WTC11 (cell line): ENCODE measurements around the gene COBLL1. TPM values are rescaled to one million over a fixed set of nuclear protein-coding genes. Genes with fewer than 3 reads are reported as not detected.

Experiments used
- ATAC-seq: fragments of 200-7000 bp; cut with Tn5 transposase; 2 replicates; pipeline ENCODE4 v1.10.0; 2021; ENCODE audit warnings: mild to moderate bottlenecking, moderate library complexity
- CTCF ChIA-PET: fragments of 300-600 bp; sonication (Branson Sonifier 250); formaldehyde crosslinking; loops from one replicate; lab custom pipeline; 2021; ENCODE audit warnings: antibody characterized with exemption; lab: Charles Lee
- POLR2A ChIA-PET: fragments of 350-600 bp; sonication (Branson Sonifier 250); formaldehyde crosslinking; loops from one replicate; lab custom pipeline; 2021; ENCODE audit warnings: antibody characterized with exemption; lab: Charles Lee
- DNase-seq: peaks from one replicate; pipeline ENCODE4 v3.0.0; 2021; ENCODE audit warnings: low spot score
- H3K27ac Mint-ChIP-seq: 2 replicates; pipeline ENCODE4 v1.8.0; 2021; ENCODE audit warnings: mixed read lengths
- H3K27me3 Mint-ChIP-seq: 2 replicates; pipeline ENCODE4 v1.8.0; 2021; ENCODE audit warnings: low read depth, mild to moderate bottlenecking, moderate library complexity, mixed read lengths
- H3K36me3 Mint-ChIP-seq: 2 replicates; pipeline ENCODE4 v1.8.0; 2021; ENCODE audit warnings: mixed read lengths
- H3K4me1 Mint-ChIP-seq: 2 replicates; pipeline ENCODE4 v1.8.0; 2022; ENCODE audit warnings: mixed read lengths
- H3K4me3 Mint-ChIP-seq: 2 replicates; pipeline ENCODE4 v1.8.0; 2021; ENCODE audit warnings: mild to moderate bottlenecking, moderate library complexity, mixed read lengths
- H3K9me3 Mint-ChIP-seq: 2 replicates; pipeline ENCODE4 v1.8.0; 2021; ENCODE audit warnings: mixed read lengths
- AR ChIP-seq: fragments of 250-450 bp; sonication (Bioruptor Pico); IDR thresholded peaks from 2 replicates; pipeline ENCODE4 v1.9.0; 2021; ENCODE audit warnings: mild to moderate bottlenecking
- CBFB ChIP-seq: sonication (generic); formaldehyde crosslinking; IDR thresholded peaks from 2 replicates; pipeline ENCODE4 v1.8.1; 2022; ENCODE audit warnings: mild to moderate bottlenecking, low read depth, missing genetic modification reagents
- CREB1 ChIP-seq: sonication (generic); formaldehyde crosslinking; IDR thresholded peaks from 2 replicates; pipeline ENCODE4 v1.8.0; 2023; ENCODE audit warnings: mild to moderate bottlenecking, missing genetic modification reagents
- ELF4 ChIP-seq: sonication (generic); formaldehyde crosslinking; IDR thresholded peaks from 2 replicates; pipeline ENCODE4 v1.8.1; 2022; ENCODE audit warnings: low read depth, mild to moderate bottlenecking, moderate library complexity, missing genetic modification reagents
- EMX1 ChIP-seq: fragments of 250-450 bp; sonication (Bioruptor Pico); IDR thresholded peaks from 2 replicates; pipeline ENCODE4 v1.8.0; 2021; ENCODE audit warnings: mild to moderate bottlenecking
- ERG ChIP-seq: fragments of 250-450 bp; sonication (Bioruptor Pico); IDR thresholded peaks from 2 replicates; pipeline ENCODE4 v1.8.0; 2021; ENCODE audit warnings: mild to moderate bottlenecking
- FOXJ3 ChIP-seq: sonication (generic); formaldehyde crosslinking; IDR thresholded peaks from 2 replicates; pipeline ENCODE4 v1.9.0; 2021; ENCODE audit warnings: missing genetic modification reagents, mild to moderate bottlenecking, borderline replicate concordance
- FOXP1 ChIP-seq: sonication (generic); formaldehyde crosslinking; IDR thresholded peaks from 2 replicates; pipeline ENCODE4 v1.8.0; 2022; ENCODE audit warnings: missing genetic modification reagents, mild to moderate bottlenecking, moderate library complexity, borderline replicate concordance
- GRHL2 ChIP-seq: fragments of 250-450 bp; sonication (Bioruptor Pico); IDR thresholded peaks from 2 replicates; pipeline ENCODE4 v1.8.0; 2022; ENCODE audit warnings: mild to moderate bottlenecking, moderate library complexity; ENCODE audit not compliant: insufficient replicate concordance, severe bottlenecking
- JAZF1 ChIP-seq: fragments of 250-450 bp; sonication (Bioruptor Pico); IDR thresholded peaks from 2 replicates; pipeline ENCODE4 v1.9.0; 2021; ENCODE audit warnings: moderate library complexity, mild to moderate bottlenecking, inconsistent platforms
- MXD4 ChIP-seq: fragments of 250-450 bp; sonication (Bioruptor Pico); IDR thresholded peaks from 2 replicates; pipeline ENCODE4 v1.8.0; 2021; ENCODE audit warnings: mild to moderate bottlenecking, moderate library complexity, borderline replicate concordance
- NFATC4 ChIP-seq: fragments of 250-450 bp; sonication (Bioruptor Pico); IDR thresholded peaks from 2 replicates; pipeline ENCODE4 v1.9.0; 2021; ENCODE audit warnings: mild to moderate bottlenecking
- NR1H2 ChIP-seq: sonication (generic); formaldehyde crosslinking; IDR thresholded peaks from 2 replicates; pipeline ENCODE4 v1.9.0; 2021; ENCODE audit warnings: mild to moderate bottlenecking, moderate library complexity, missing genetic modification reagents
- STAT6 ChIP-seq: sonication (generic); formaldehyde crosslinking; conservative IDR thresholded peaks from 2 replicates; pipeline ENCODE4 v1.8.1; 2023; ENCODE audit warnings: mild to moderate bottlenecking, low read depth, missing genetic modification reagents, moderate library complexity
- TCF7 ChIP-seq: sonication (generic); formaldehyde crosslinking; IDR thresholded peaks from 2 replicates; pipeline ENCODE4 v1.8.0; 2022; ENCODE audit warnings: mild to moderate bottlenecking, low read depth, missing genetic modification reagents, moderate library complexity
- TP53 ChIP-seq: sonication (generic); formaldehyde crosslinking; IDR thresholded peaks from 2 replicates; pipeline ENCODE4 v1.8.1; 2023; ENCODE audit warnings: mild to moderate bottlenecking, missing genetic modification reagents
- total RNA-seq: library from RNA; stranded (reverse); gene quantifications from 3 replicates; pipeline ENCODE4 v1.2.3, GENCODE V29; 2021
- TF ChIP-seq, protein P1 (sequence below): sonication (generic); formaldehyde crosslinking; IDR thresholded peaks from 2 replicates; pipeline ENCODE4 v1.8.0; 2022; ENCODE audit warnings: mild to moderate bottlenecking, missing genetic modification reagents
- TF ChIP-seq, protein P2 (sequence below): sonication (generic); formaldehyde crosslinking; IDR thresholded peaks from 2 replicates; pipeline ENCODE4 v1.8.1; 2022; ENCODE audit warnings: low read depth, missing genetic modification reagents, borderline replicate concordance
- TF ChIP-seq, protein P3 (sequence below): sonication (generic); formaldehyde crosslinking; IDR thresholded peaks from 2 replicates; pipeline ENCODE4 v1.8.1; 2023; ENCODE audit warnings: mild to moderate bottlenecking, missing genetic modification reagents, borderline replicate concordance

The COBLL1 gene
- total RNA-seq, 1 experiment from 2014 or later, result 5.8 TPM

DNA sequence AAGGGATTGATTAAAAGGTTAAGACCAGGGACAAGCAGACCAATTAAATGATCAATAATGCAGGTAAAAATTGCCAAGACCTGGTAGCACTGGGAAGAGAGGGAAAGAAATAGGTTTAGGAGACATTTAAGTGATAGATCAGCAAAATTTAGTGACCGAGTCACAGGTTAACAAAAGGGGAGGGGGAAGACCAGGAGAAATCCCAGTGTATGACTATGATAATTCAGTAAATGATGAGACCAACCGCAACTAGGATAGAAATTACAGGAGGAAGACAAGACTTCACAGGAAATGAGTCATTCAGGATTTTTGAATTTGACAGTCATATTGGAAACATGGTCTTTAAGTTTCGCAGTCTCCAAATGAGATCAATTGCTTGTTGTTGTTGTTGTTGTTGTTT lies 62.9 kb downstream of the COBLL1 start:
- no peak overlapping the region for H3K27ac Mint-ChIP-seq
- H3K36me3 Mint-ChIP-seq, result no peaks in the 10 kb centered on the region
- H3K9me3 Mint-ChIP-seq, result no peaks in the 10 kb centered on the region
- ChIA-PET CTCF (no interaction called here), POLR2A (no interaction called here)
- no peak overlapping the region for H3K4me3 Mint-ChIP-seq
- no peak for DNase-seq
- no peak for ATAC-seq
- no peaks in the 10 kb centered on the region for H3K27me3 Mint-ChIP-seq
- H3K4me1 Mint-ChIP-seq, result no peaks in the 10 kb centered on the region
- TF ChIP-seq NFATC4 (CRISPR knock-in tag) (no peak), TP53 (CRISPR knock-in tag) (no peak), AR (CRISPR knock-in tag) (no peak), TCF7 (CRISPR knock-in tag) (no peak), MXD4 (CRISPR knock-in tag) (no peak), GRHL2 (CRISPR knock-in tag) (no peak), CREB1 (CRISPR knock-in tag) (no peak), FOXJ3 (no peak), ELF4 (CRISPR knock-in tag) (no peak), NR1H2 (no peak), FOXP1 (CRISPR knock-in tag) (no peak), STAT6 (no peak), EMX1 (CRISPR knock-in tag) (no peak)
- TF ChIP-seq, protein P1, sequence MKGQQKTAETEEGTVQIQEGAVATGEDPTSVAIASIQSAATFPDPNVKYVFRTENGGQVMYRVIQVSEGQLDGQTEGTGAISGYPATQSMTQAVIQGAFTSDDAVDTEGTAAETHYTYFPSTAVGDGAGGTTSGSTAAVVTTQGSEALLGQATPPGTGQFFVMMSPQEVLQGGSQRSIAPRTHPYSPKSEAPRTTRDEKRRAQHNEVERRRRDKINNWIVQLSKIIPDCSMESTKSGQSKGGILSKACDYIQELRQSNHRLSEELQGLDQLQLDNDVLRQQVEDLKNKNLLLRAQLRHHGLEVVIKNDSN (CRISPR knock-in tag), result no peak
- TF ChIP-seq, protein P2, sequence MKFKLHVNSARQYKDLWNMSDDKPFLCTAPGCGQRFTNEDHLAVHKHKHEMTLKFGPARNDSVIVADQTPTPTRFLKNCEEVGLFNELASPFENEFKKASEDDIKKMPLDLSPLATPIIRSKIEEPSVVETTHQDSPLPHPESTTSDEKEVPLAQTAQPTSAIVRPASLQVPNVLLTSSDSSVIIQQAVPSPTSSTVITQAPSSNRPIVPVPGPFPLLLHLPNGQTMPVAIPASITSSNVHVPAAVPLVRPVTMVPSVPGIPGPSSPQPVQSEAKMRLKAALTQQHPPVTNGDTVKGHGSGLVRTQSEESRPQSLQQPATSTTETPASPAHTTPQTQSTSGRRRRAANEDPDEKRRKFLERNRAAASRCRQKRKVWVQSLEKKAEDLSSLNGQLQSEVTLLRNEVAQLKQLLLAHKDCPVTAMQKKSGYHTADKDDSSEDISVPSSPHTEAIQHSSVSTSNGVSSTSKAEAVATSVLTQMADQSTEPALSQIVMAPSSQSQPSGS (CRISPR knock-in tag), result no peak
- TF ChIP-seq, all 79 proteins: peak for 0

- ChIA-PET POLR2A (no interaction called here), CTCF (no interaction called here)
- Mint-ChIP-seq H3K9me3 (no peaks in the 10 kb centered on the region), H3K4me3 (no peak overlapping the region), H3K27ac (peak overlapping the region; percentile 42; the same call in 1 of the 2 replicates), H3K27me3 (no peaks in the 10 kb centered on the region), H3K4me1 (no peaks in the 10 kb centered on the region), H3K36me3 (no peaks in the 10 kb centered on the region)
- DNase-seq, result no peak
- no peak for ATAC-seq
- TF ChIP-seq JAZF1 (CRISPR knock-in tag) (no peak), CBFB (CRISPR knock-in tag) (no peak), ERG (CRISPR knock-in tag) (no peak)
- TF ChIP-seq, protein P3, sequence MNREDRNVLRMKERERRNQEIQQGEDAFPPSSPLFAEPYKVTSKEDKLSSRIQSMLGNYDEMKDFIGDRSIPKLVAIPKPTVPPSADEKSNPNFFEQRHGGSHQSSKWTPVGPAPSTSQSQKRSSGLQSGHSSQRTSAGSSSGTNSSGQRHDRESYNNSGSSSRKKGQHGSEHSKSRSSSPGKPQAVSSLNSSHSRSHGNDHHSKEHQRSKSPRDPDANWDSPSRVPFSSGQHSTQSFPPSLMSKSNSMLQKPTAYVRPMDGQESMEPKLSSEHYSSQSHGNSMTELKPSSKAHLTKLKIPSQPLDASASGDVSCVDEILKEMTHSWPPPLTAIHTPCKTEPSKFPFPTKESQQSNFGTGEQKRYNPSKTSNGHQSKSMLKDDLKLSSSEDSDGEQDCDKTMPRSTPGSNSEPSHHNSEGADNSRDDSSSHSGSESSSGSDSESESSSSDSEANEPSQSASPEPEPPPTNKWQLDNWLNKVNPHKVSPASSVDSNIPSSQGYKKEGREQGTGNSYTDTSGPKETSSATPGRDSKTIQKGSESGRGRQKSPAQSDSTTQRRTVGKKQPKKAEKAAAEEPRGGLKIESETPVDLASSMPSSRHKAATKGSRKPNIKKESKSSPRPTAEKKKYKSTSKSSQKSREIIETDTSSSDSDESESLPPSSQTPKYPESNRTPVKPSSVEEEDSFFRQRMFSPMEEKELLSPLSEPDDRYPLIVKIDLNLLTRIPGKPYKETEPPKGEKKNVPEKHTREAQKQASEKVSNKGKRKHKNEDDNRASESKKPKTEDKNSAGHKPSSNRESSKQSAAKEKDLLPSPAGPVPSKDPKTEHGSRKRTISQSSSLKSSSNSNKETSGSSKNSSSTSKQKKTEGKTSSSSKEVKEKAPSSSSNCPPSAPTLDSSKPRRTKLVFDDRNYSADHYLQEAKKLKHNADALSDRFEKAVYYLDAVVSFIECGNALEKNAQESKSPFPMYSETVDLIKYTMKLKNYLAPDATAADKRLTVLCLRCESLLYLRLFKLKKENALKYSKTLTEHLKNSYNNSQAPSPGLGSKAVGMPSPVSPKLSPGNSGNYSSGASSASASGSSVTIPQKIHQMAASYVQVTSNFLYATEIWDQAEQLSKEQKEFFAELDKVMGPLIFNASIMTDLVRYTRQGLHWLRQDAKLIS (CRISPR knock-in tag), result no peak
These were observed 63.7 kb downstream of the COBLL1 start for GRCh38 chr2:164777847-164778461.
